Ishikawa (cell line): ENCODE measurements around the gene PITPNM1.

Source experiments
- CEBPB ChIP-seq: IDR thresholded peaks from 2 replicates; pipeline ENCODE4 v1.6.1; 2012
- CREB1 ChIP-seq: IDR thresholded peaks from 2 replicates; pipeline ENCODE4 v1.6.1; 2012; ENCODE audit warnings: low read depth
- EGR1 ChIP-seq: IDR thresholded peaks from 2 replicates; pipeline ENCODE4 v1.6.1; 2012
- EP300 ChIP-seq: IDR thresholded peaks from 2 replicates; pipeline ENCODE4 v1.6.1; 2012; ENCODE audit warnings: borderline replicate concordance
- FOXM1 ChIP-seq: IDR thresholded peaks from 2 replicates; pipeline ENCODE4 v1.6.1; 2012; ENCODE audit warnings: low read depth, borderline replicate concordance
- MAX ChIP-seq: IDR thresholded peaks from 2 replicates; pipeline ENCODE4 v1.6.1; 2012
- NFIC ChIP-seq: IDR thresholded peaks from 2 replicates; pipeline ENCODE4 v1.6.1; 2012
- RAD21 ChIP-seq: IDR thresholded peaks from 2 replicates; pipeline ENCODE4 v1.6.1; 2012; ENCODE audit warnings: low read depth
- REST ChIP-seq: IDR thresholded peaks from 2 replicates; pipeline ENCODE4 v1.6.1; 2012; ENCODE audit warnings: low read depth, mild to moderate bottlenecking
- TAF1 ChIP-seq: IDR thresholded peaks from 2 replicates; pipeline ENCODE4 v1.6.1; 2012; ENCODE audit warnings: low read depth, mild to moderate bottlenecking
- TCF12 ChIP-seq: IDR thresholded peaks from 2 replicates; pipeline ENCODE4 v1.6.1; 2012; ENCODE audit warnings: low read depth
- TEAD4 ChIP-seq: IDR thresholded peaks from 2 replicates; pipeline ENCODE4 v1.6.1; 2012
- USF1 ChIP-seq: IDR thresholded peaks from 2 replicates; pipeline ENCODE4 v1.6.1; 2012
- YY1 ChIP-seq: IDR thresholded peaks from 2 replicates; pipeline ENCODE4 v1.6.1; 2012; ENCODE audit warnings: low read depth
- ZBTB7A ChIP-seq: IDR thresholded peaks from 2 replicates; pipeline ENCODE4 v1.6.1; 2012; ENCODE audit warnings: low read depth

PITPNM1 gene

GRCh38 chr11:67534070-67534679 lies 29.0 kb upstream of the PITPNM1 start:
- 0 out of 2 replicates have a peak, but pooled peaks have one; percentile 5 for TF ChIP-seq USF1
- TF ChIP-seq NFIC, result no peak

- no peak for TF ChIP-seq REST
- TF ChIP-seq TAF1, result no peak
- TF ChIP-seq ZBTB7A, result no peak
- no peak for TF ChIP-seq CREB1
- TF ChIP-seq USF1, result no peak
- no peak for TF ChIP-seq NFIC
- no peak for TF ChIP-seq EP300
These were observed 27.7 kb upstream of the PITPNM1 start for GRCh38 chr11:67532889-67533288.

GRCh38 chr11:67530282-67530592 lies 25.1 kb upstream of the PITPNM1 start:
- TF ChIP-seq EGR1 (no peak), USF1 (no peak), EP300 (no peak), MAX (no peak), ZBTB7A (no peak), YY1 (no peak), FOXM1 (no peak), CREB1 (no peak), CEBPB (no peak), REST (no peak), RAD21 (no peak), TAF1 (no peak), TEAD4 (no peak), TCF12 (no peak), NFIC (no peak)

- TF ChIP-seq REST, result no peak
- no peak for TF ChIP-seq CREB1
- TF ChIP-seq MAX, result no peak
- no peak for TF ChIP-seq TCF12
- TF ChIP-seq NFIC, result no peak
- no peak for TF ChIP-seq TAF1
- no peak for TF ChIP-seq FOXM1
- no peak for TF ChIP-seq CEBPB
- no peak for TF ChIP-seq RAD21
- TF ChIP-seq YY1, result no peak
- no peak for TF ChIP-seq USF1
- no peak for TF ChIP-seq EP300
- TF ChIP-seq EGR1, result no peak
- TF ChIP-seq ZBTB7A, result no peak
- no peak for TF ChIP-seq TEAD4
These were observed 23.2 kb upstream of the PITPNM1 start for GRCh38 chr11:67528376-67528775.
